HL-60 (cell line): Measurements from ENCODE around the gene ADAMTS12.

Experiments used
- CTCF ChIP-seq: IDR thresholded peaks from one replicate; pipeline ENCODE4 v1.5.1; 2011; ENCODE audit warnings: low read length, control low read depth, inconsistent platforms; ENCODE audit not compliant: insufficient read depth
- GABPA ChIP-seq: IDR thresholded peaks from 2 replicates; pipeline ENCODE4 v1.6.1; 2012; ENCODE audit warnings: low read depth
- POLR2AphosphoS5 ChIP-seq: IDR thresholded peaks from 2 replicates; pipeline ENCODE4 v1.6.1; 2012; ENCODE audit warnings: low read depth
- REST ChIP-seq: IDR thresholded peaks from 2 replicates; pipeline ENCODE4 v1.6.1; 2012; ENCODE audit warnings: low read depth; ENCODE audit not compliant: insufficient replicate concordance
- SPI1 ChIP-seq: IDR thresholded peaks from 2 replicates; pipeline ENCODE4 v1.6.1; 2012; ENCODE audit warnings: low read depth, mild to moderate bottlenecking, borderline replicate concordance

GRCh38 chr5:33925278-33925677 lies 33.5 kb upstream of the ADAMTS12 start:
- TF ChIP-seq CTCF (no peak), GABPA (no peak), REST (no peak), POLR2AphosphoS5 (no peak), SPI1 (no peak)
